GM19468 (cell line): ENCODE data around the gene CDH18.

ENCODE experiments used
- ATAC-seq: cut with Tn5 transposase; IDR thresholded peaks from one replicate; pipeline ENCODE4 v1.9.1; 2021; ENCODE audit warnings: mild to moderate bottlenecking, moderate library complexity, moderate number of reproducible peaks; ENCODE audit not compliant: unreplicated experiment; ENCODE audit errors: extremely low read depth

Gene CDH18

DNA sequence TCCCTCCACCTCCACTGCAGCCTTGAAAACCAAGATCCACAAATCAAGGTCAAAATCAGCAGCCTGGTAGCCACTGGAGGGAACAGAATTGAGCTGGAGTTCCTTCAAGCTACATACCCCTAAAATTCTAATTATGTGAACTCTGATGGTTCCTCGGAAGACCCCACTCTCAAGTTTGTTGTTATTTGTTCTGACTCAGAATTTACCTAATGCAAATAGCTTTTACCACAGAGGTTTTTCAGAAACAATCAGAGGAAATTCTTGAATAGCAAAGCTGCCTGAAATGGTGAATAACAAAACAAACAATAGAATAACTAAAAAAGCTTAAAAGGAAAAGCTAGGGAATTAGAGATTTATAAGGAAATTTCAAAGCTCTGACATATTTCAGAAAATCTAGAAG, 220.0 kb downstream of the CDH18 start:
- no peak for ATAC-seq

DNA sequence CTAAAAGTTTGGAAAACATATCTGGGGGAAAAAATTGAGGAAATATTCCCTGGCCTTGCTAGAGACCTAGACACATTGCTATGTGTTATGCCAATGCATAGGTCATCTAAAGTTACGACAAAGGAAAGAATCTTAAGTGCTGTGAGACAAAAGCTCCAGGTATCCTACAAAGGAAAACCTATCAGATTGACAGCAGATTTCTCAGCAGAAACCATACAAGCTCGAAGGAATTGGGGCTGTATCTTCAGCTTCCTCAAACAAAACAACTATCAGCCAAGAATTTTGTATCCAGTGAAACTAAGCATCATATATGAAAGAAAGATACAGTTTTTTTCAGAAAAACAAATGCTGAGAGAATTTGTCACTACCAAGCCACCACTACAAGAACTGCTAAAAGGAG, 234.4 kb downstream of the CDH18 start:
- no peak for ATAC-seq

DNA sequence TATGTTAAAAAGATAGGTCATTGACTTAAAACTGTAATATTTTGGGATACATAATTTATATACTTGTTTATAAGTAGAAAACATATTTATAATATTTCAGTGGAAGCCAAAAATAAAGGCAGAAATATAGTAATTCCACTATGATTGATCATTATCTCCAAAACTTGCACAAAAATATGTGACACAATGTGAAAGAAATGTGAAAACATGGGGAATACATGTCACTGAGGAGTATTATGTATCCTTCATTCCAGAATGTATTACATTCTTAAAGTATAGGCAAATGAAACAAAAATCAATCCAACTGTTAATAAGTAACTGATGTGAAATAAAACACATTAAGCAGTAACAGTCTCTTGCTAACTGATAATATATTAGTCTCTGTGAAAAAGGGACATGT, 236.7 kb downstream of the CDH18 start:
- ATAC-seq: no peak

DNA sequence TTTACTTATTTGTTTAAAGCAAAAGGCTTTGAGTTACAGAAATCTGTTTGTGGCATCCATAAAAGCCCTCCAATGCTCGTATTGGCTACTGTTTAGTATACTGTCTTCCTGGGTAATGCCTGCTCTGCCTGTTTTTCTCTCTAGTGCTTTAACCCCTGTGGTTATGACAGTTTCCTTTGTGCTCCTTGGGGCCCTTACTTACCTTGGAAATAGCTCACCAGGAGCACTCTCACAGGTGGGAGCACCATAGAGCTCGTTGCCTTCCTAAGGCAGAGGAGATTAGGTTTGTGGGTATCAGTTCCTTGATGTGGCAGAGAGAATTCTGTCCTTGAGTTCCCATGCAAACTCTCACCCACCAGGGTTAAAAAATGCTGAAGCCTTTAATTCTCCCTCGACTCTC, 242.8 kb downstream of the CDH18 start:
- ATAC-seq: no peak

DNA sequence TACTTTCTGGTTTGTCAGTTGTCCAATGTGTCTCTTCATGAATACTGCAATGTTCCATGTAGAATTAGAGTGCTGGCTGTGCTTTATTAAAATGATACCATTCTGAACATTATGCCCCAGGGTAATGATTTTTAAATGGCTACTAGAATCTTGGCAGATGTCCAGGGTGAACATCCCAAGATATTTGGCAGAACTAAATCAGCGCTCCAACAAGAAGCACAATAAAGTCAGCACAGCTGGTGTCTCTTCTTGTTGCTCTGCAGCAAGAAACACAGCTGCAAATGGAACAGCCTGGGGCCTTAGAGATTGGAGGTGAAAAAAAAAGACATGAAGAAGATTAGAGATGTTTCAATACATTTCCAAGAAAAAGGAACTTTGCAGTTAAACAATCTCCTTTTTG, 248.3 kb downstream of the CDH18 start:
- no peak for ATAC-seq

DNA sequence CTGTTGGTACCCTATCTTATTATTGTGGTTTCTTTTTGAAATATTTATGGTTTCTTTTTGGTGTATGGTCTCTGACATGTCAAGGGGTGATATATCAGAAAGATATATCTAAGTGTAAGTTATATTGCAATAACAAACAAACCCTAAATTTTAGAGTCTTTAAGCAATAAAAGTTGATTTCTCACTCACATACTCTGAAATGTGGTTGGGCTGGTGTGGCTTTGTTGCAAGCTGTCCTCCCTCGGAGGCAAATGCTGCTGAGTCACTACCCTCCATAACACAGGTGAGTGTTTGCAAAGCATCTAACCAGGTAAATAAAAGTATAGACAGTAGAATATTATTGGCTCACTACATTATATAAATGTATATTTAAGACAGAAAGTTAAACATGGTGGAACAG, 253.2 kb downstream of the CDH18 start:
- ATAC-seq: no peak

DNA sequence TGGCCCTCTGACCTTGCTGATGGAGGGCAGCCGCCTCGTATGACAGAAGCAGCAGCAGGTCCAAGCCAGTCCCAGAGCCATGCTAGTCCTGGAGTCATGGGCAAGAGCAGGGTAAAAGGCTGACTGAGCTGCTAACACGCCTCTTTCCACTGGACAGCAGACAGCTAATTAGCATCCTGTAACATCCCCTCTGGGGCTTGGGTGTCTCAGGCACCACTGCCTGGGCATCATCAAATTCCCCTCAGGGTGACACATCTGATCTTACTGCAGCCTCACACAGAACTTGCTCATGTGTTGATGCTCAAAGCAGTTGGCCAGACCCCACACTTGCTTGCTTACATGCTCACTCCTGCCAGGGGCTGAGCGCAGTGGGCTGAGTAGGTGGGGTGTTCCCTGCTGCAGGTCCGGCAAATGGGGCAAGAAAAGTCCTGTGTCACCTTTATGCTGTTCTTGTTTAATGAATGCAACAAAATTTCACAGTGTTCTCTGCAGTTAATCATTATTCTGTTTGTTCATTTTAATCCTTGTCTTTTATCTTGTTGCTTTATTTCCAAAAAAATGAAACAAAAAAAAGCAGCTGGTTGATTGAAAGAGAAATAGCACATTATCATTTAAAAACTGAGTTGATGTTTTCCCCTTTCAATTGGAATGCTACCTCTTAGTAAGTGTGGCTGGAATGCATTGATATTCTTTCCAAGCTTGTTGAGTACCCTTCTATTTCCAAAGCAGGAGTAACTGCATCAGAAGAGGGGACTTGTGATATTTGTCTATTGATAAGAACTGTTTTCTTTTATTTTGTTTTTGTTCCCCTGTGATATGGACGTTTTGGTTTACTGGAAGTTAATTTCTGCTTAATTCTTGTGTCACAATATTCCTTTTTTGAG, 254.1 kb downstream of the CDH18 start:
- ATAC-seq: no peak

DNA sequence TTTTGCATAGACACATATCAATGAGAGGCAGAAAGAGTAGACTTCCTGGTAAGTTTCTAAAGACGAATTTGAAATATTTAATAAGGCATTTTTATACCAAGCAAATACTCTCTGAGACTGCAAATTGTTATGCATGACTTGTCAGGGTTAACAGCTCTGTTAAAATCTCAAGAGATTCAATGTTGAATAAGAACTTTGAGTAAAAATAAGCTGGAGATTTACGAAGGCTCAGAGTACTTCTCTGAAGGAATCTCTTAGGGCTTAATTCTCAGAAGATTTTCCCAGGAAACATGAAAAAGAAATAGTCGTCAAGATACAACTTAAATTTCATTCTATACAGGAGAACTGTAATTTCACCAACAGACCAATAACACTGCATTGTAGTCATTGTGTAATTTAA, 259.4 kb downstream of the CDH18 start:
- ATAC-seq: no peak

DNA sequence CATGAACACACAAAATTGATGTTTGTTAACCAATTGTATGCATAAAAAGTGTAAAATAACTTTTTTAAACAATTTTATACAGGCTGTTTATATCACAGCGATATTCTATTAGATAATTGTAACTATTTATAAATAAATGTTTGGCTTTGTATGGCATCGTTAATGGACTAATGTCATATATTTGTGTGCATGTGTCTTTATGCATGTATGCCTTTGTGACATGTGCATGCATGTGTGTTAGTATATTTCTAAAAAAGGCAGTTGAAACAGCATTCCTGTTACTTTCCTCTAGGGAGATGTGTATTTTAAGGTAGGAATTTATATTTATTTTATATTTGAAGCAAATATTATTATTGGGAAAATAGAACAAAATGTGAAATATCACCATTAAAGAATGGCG, 268.9 kb downstream of the CDH18 start:
- no peak for ATAC-seq

DNA sequence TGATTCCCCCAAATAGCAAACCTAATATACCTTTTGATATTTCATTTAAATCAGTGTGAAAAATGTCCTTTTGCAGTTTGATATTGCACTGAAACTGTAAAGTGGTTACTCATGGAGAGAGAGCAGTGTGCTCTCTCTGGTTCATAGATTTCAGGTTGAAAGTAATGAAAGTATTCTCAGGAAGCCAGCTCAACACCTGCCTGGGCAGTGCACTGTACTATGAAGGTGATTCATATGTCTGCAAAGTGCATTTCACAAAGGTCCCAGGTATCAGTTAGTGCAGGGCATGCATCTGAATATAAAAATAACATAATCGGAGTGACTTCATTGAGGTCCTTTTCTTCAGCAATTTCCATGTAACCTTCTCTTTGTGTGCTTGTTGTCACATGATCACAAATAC, 274.3 kb downstream of the CDH18 start:
- no peak for ATAC-seq

DNA sequence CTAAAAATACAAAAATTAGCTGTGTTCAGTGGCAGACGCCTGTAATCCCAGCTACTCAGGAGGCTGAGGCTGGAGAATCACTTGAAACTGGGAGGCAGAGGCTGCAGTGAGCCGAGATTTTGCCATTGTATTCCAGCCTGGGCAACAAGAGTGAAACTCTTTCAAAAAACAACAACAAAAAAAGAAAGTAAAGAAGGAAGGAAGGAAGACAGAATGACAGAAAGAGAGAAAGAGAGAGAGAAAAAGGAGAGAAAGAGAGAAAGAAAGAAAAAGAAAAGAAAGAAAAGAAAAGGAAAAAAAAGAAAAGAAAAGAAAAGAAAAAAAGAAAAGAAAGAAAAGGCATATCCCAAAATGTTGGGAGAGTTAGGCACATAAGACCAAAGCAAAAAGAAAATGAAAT, 278.6 kb downstream of the CDH18 start:
- ATAC-seq: no peak

DNA sequence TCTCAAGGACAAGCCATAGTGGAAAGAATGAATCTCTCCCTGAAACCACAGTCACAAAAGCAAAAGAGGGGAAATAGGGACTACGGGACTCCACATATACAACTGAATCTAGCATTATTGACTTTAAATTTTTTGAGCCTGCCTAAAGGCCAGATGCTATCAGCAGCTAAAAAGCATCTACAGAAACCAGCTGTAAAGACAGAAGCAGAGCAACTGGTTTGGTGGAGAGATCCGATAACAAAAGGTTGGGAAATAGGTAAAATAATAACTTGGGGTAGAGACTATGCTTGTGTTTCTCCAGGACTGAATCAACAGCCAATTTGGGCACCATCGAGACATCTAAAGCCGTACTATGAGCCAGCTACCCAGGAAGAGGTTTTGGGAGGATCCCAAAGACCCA, 281.2 kb downstream of the CDH18 start:
- no peak for ATAC-seq

DNA sequence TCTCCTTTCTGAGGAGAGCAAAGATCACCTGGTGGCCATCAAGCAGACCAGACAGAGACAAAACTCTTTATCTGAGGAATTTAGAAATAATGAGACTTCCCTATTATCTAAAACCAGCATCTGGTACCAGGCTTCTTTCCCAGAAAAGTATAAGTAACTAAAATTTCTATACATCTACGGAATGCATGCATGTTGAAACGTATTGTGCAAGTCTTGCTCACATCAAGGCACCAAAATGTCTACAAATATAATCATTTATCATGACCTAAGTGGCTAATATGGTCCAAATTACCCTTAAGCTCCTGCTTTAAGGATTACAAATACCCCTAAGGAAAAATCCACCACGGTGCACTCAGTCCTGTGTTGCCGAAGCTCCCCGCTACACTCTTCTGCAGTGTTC, 286.3 kb downstream of the CDH18 start:
- no peak for ATAC-seq

DNA sequence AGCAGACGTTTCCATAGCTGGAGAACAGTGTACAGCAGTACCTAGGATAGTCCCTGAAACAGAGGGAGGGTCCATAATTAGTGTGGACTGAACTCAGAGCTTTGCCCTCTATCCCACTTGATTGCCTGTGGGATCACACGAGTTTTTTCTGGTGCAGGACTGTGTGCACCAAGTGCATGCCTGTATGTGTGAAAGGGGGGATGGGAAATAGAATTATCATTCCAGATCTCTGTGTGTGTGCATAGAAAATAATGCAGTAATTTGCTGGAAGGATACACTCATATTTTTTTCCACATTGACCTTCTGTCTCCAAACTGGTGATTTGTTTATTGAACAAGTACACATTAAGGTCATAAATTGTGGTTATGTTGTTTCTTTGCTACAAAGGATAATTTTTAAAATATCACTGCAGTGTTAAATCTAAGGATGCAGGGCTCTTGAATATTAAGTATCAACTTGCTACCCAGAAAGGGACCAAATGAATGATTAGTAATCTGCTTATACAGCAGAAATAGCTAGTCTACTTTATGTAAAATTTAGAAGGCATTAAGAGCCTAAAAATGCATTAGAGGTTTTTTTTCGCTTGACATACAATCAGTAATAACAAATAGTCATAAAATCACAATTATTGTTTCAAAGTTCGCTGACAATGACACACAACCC, 292.9 kb downstream of the CDH18 start:
- no peak for ATAC-seq

DNA sequence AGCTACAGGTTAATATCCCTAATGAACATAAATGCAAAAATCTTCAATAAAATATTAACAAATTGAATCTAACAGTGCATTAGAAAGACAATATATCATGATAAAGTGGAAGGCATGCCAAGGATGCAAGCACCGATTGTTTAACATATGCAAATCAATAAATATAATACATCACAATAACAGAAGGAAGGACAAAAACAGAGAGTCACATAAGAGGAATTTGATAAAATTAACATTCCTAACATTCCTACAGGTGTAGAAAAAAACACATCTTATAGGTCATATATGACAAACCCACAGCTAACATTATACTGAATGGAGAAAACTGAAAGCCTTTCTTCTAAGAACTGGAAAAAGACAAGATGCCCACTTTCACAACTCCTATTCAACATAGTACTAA, 297.0 kb downstream of the CDH18 start:
- no peak for ATAC-seq

DNA sequence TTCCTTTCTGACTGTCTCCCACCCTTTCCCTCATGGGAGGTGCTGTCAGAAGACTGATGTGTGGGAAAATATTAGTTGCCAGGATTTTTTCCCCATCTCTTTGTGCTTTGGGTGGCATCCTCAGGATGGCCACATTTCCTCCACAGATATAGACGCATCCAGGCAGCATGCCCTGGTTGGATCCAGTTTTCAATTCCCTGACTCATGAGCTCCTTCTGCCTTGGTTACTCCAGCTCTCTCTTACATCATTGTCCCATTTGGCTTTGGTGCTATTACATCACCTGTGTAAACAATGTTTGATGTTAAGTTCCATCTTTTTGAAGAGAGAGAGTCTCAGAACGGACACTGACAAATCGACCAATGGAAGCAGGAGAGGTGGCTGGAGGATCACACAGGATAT, 302.5 kb downstream of the CDH18 start:
- no peak for ATAC-seq

DNA sequence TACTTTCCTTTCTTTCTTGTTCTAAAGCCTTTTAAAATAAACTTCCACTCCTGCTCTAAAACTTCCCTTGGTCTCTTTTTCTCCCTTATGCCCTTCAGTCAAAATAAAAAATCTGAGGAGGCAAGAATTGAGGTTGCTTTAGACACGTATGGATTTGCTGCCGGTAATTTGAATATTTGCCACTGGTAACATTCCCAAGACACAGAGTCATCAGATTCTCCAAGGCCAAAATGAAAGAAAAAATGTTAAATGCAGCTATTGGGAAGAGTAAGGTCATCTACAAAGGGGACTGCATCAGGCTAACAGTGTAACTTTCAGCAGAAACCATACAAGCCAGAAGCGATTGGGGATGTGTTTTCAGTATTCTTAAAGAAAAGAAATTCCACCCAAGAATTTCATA, 311.1 kb downstream of the CDH18 start:
- ATAC-seq: no peak

DNA sequence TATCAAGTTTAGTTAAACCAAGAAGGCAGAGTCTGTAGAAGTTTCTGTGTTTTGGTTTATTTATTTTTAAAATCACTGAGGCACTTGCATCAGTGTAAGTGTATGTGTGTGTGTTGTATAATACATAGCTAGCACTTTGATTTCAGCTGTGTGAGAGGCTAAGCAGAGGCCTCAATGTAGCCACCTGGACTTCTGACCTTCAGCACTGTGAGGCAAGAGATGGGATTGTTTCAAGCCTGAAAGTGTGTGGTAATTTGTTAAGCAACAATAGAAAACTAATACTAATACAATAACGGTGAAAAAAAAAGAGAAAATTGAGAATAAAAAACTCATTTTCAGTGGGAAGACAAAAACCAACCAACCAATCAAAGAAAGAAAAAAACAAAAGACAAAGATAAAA, 327.3 kb downstream of the CDH18 start:
- no peak for ATAC-seq

DNA sequence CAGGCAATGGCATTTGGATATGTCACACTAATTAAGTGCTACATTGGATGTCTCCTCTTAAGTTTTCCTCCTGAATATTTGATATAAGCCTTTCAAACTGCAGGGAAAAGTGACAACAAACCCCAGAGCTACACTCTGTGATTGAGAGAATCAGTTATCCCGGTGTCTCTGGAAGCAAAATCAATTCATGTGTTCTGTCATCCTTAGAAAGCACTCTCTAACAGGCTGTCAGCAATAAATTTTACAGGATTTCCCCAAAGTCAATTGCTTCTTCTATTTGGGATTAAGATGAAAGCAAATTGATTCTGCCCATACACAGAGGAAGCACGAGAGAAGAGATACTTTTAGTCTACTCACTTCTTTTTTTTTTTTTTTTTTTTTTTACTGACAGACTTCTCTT, 332.4 kb downstream of the CDH18 start:
- ATAC-seq: no peak

DNA sequence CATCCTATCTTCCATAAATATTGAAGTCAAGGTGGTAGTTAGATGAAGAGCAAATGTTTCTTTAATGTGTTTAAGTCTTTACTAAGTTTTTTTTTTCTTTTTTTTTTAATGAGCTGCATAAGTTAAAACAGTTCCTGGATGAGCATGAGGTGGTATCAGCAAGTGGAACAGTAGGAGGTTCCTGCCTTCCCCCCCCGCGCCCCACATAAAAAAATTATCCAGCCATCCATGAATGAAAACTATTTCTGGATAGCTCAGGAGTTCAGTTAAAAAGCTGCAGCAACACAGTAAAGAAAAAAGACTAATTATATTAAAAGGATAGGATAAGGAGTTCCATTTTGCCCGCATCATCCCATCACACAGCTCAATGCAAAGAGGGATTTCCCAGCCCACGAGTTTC, 349.5 kb downstream of the CDH18 start:
- no peak for ATAC-seq

DNA sequence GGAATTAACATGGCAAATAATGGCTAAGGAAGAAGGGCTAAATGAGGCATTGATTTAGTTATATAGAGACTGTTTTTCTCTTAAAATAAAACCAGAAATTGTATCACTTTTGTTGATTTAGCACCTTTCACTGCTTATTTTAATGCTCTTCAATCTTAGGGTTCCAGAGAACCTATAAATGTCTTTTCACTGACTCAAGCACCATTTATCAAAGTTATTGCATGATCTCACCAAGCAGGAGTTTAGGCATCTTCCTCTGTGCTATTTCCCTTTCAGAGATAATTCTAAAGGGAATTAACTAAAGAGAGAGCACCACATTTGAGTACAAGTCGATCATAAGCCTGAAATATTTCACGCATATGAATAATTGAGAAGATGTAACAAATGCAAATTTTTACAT, 357.1 kb downstream of the CDH18 start:
- no peak for ATAC-seq

DNA sequence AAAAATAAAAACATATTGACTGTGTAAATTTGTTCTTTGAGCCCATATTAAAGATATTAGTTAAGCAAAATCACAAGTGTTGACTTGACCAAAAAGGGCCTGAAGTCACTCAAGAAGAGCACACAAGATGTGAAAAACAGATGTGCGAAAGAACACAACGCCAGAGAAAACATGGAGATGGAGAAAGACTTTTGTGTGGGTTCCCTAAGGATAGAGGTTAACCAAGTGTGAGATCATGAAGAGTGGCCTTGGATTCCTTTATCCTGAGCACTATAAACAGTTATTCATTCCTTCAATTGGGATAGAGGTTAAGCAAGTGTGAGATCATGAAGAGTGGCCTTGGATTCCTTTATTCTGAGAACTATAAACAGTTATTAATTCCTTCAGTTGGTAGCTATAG, 361.8 kb downstream of the CDH18 start:
- ATAC-seq: no peak
